ENCODE data around the gene LSR. TPM values are rescaled to one million over a fixed set of nuclear protein-coding genes. Genes with fewer than 3 reads are reported as not detected.

The LSR gene
- total and polyA plus RNA-seq, 2 experiments from 2014 or later: 40.1 to 91.9 TPM

GRCh38 chr19:35205733-35206323 lies 43.0 kb upstream of the LSR start:
- Histone ChIP-seq H3K9me3 (ENCODE audit: low read depth) (no peaks in the 10 kb centered on the region), H3K4me1 (ENCODE audit: low read depth) (peaks cover 15% of the 10 kb centered on the region), H3K4me3 (no peak overlapping the region), H3K27ac (no peak overlapping the region), H3K36me3 (no peaks in the 10 kb centered on the region), H3K27me3 (no peaks in the 10 kb centered on the region)
- TF ChIP-seq, protein P1, sequence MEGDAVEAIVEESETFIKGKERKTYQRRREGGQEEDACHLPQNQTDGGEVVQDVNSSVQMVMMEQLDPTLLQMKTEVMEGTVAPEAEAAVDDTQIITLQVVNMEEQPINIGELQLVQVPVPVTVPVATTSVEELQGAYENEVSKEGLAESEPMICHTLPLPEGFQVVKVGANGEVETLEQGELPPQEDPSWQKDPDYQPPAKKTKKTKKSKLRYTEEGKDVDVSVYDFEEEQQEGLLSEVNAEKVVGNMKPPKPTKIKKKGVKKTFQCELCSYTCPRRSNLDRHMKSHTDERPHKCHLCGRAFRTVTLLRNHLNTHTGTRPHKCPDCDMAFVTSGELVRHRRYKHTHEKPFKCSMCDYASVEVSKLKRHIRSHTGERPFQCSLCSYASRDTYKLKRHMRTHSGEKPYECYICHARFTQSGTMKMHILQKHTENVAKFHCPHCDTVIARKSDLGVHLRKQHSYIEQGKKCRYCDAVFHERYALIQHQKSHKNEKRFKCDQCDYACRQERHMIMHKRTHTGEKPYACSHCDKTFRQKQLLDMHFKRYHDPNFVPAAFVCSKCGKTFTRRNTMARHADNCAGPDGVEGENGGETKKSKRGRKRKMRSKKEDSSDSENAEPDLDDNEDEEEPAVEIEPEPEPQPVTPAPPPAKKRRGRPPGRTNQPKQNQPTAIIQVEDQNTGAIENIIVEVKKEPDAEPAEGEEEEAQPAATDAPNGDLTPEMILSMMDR (IDR thresholded peaks at IDR 0.05; ENCODE audit: low read depth, low read length): no peak
- no peak for DNase-seq (ENCODE audit: low read depth in 1 of 2, low spot score in 1 of 2)

- Histone ChIP-seq H3K4me3 (no peak overlapping the region), H3K36me3 (no peaks in the 10 kb centered on the region), H3K4me1 (ENCODE audit: low read depth) (peaks cover 15% of the 10 kb centered on the region), H3K9me3 (ENCODE audit: low read depth) (no peaks in the 10 kb centered on the region), H3K27me3 (no peaks in the 10 kb centered on the region), H3K27ac (no peak overlapping the region)
- TF ChIP-seq, protein P1 (IDR thresholded peaks at IDR 0.05; ENCODE audit: low read depth, low read length): no peak
- DNase-seq (ENCODE audit: low read depth in 1 of 2, low spot score in 1 of 2): no peak
Measured at GRCh38 chr19:35206379-35206778, 42.4 kb upstream of the LSR start.

DNA sequence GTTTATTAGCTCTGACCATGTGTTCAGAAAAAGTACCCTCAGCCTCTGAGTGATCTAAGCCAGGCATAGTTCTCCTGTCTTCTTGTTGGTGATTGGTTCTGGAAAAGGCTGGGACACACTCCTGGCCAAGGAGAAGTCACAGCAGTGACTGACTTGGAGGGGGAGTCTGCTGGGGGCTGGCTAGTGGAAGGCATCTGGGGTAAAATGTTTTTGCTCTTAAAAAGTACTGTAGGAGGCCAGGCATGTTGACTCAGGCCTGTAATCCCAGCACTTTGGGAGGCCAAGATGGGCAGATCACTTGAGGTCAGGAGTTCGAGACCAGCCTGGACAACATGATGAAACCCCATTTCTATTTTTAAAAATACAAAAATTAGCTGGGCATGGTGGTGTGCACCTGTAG lies 41.9 kb upstream of the LSR start:
- H3K36me3 ChIP-seq: no peaks in the 10 kb centered on the region
- H3K9me3 ChIP-seq (ENCODE audit: low read depth): no peaks in the 10 kb centered on the region
- H3K4me3 ChIP-seq: no peak overlapping the region
- DNase-seq (ENCODE audit: low read depth in 1 of 2, low spot score in 1 of 2): no peak
- no peak overlapping the region for H3K27ac ChIP-seq
- TF ChIP-seq, protein P1 (IDR thresholded peaks at IDR 0.05; ENCODE audit: low read depth, low read length): no peak
- H3K27me3 ChIP-seq: no peaks in the 10 kb centered on the region
- peaks cover 15% of the 10 kb centered on the region for H3K4me1 ChIP-seq (ENCODE audit: low read depth)

- H3K9me3 ChIP-seq (ENCODE audit: low read depth): no peaks in the 10 kb centered on the region
- DNase-seq (ENCODE audit: low read depth in 1 of 2, low spot score in 1 of 2): no peak
- no peak overlapping the region for H3K4me3 ChIP-seq
- no peaks in the 10 kb centered on the region for H3K36me3 ChIP-seq
- no peaks in the 10 kb centered on the region for H3K27me3 ChIP-seq
- peaks cover 15% of the 10 kb centered on the region for H3K4me1 ChIP-seq (ENCODE audit: low read depth)
- no peak overlapping the region for H3K27ac ChIP-seq
- TF ChIP-seq, protein P1 (IDR thresholded peaks at IDR 0.05; ENCODE audit: low read depth, low read length): no peak
Measured at GRCh38 chr19:35207391-35207871, 41.4 kb upstream of the LSR start.

DNA sequence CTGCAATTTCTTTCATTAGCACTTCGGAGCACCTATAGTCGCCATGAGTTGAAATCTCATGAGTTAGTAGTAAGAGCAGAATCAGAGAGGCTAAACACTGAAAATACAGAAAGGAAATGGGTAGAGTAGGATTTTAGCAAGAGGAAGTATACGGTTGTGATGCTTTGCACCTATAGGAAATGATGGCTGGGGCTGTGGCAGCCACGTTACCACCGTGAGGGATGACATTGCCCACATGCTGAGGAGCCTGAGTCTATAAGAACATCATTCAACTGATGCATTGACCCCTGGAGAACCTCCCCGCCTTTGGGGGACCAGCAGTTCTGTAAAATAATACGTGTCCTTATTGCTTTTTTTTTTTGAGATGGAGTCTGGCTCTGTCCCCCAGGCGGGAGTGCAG lies 40.7 kb upstream of the LSR start:
- Histone ChIP-seq H3K4me3 (no peak overlapping the region), H3K27ac (no peak overlapping the region), H3K27me3 (no peaks in the 10 kb centered on the region), H3K9me3 (ENCODE audit: low read depth) (no peaks in the 10 kb centered on the region), H3K4me1 (ENCODE audit: low read depth) (peaks cover 9% of the 10 kb centered on the region), H3K36me3 (no peaks in the 10 kb centered on the region)
- TF ChIP-seq, protein P1 (IDR thresholded peaks at IDR 0.05; ENCODE audit: low read depth, low read length): no peak
- no peak for DNase-seq (ENCODE audit: low read depth in 1 of 2, low spot score in 1 of 2)

Measured in cardiac muscle cell (in vitro differentiated cells and primary cell).